Spleen (tissue), 7 donors: ENCODE data around the gene TMEM176B.

ENCODE experiments used
- POLR2A ChIP-seq, 3 donors: fragments of 450-650 bp; IDR thresholded peaks; one replicate each; pipeline ENCODE4 v1.5.1; 2017; ENCODE audit warnings: antibody characterized with exemption in 3 of 3, mild to moderate bottlenecking in 1 of 3
- POLR2AphosphoS5 ChIP-seq, 3 donors: sonication (generic); formaldehyde crosslinking; IDR thresholded peaks; one replicate each; pipeline ENCODE4 v1.5.1; 2017; ENCODE audit warnings: antibody characterized with exemption in 3 of 3
- TF ChIP-seq, protein P1 (sequence below), 11 experiments: fragments of 200-600 bp in 7 of 11; fragments of 450-650 bp in 4 of 11; sonication (generic) in 4 of 11; IDR thresholded peaks in 8 of 11; conservative IDR thresholded peaks in 3 of 11; 1 replicate in 7 of 11; 2 replicates in 4 of 11; pipeline versions ENCODE4 v1.4.0 to v1.8.0; 2016 to 2021; ENCODE audit warnings: antibody characterized with exemption in 11 of 11, inconsistent platforms in 4 of 11, mild to moderate bottlenecking in 1 of 11
- donor health status: DM: no; HTN: no; CAD: no; lungs with moderate emphysema.
- donor health status: DM: no; HTN: no; CAD: no.
- donor health status: DM: no; HTN: no; CAD: no.

GRCh38 chr7:150831851-150832250 is 31.7 kb upstream of the TMEM176B start:
- TF ChIP-seq, protein P1, sequence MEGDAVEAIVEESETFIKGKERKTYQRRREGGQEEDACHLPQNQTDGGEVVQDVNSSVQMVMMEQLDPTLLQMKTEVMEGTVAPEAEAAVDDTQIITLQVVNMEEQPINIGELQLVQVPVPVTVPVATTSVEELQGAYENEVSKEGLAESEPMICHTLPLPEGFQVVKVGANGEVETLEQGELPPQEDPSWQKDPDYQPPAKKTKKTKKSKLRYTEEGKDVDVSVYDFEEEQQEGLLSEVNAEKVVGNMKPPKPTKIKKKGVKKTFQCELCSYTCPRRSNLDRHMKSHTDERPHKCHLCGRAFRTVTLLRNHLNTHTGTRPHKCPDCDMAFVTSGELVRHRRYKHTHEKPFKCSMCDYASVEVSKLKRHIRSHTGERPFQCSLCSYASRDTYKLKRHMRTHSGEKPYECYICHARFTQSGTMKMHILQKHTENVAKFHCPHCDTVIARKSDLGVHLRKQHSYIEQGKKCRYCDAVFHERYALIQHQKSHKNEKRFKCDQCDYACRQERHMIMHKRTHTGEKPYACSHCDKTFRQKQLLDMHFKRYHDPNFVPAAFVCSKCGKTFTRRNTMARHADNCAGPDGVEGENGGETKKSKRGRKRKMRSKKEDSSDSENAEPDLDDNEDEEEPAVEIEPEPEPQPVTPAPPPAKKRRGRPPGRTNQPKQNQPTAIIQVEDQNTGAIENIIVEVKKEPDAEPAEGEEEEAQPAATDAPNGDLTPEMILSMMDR (IDR thresholded peaks at IDR 0.05 in 8 of 11, conservative IDR thresholded peaks at IDR 0.05 in 3 of 11): no peak
- no peak for TF ChIP-seq POLR2A (IDR thresholded peaks at IDR 0.05)
- no peak for TF ChIP-seq POLR2AphosphoS5 (IDR thresholded peaks at IDR 0.05)
